HL-60 (cell line): ENCODE results near the gene SFTPA2.
A peak's percentile ranks its signal among the peaks of the same experiment; 100 is the strongest.
"Not testable (repeated sequence)": the region's sequence is repeated elsewhere in the genome, so short reads cannot be mapped to it uniquely, and the experiment has no call there.

Experiments used
- DNase-seq, 2 experiments: peaks; one replicate each; pipeline ENCODE4 v3.0.0-alpha.2; 2010 to 2020; ENCODE audit warnings: low read depth in 1 of 2, low spot score in 1 of 2
- H3K27ac ChIP-seq: fragments of 250-450 bp; sonication (Bioruptor Pico); replicated peaks from 2 replicates; pipeline ENCODE4 v1.5.1; 2020; ENCODE audit warnings: mild to moderate bottlenecking, moderate library complexity
- H3K27me3 ChIP-seq: fragments of 250-450 bp; sonication (Bioruptor Pico); 2 replicates; pipeline ENCODE4 v1.5.1; 2021; ENCODE audit warnings: mild to moderate bottlenecking, moderate library complexity; ENCODE audit not compliant: insufficient read depth, poor library complexity, severe bottlenecking
- H3K4me3 ChIP-seq: replicated peaks from 2 replicates; pipeline ENCODE4 v1.5.1; 2011; ENCODE audit warnings: mild to moderate bottlenecking, control low read depth, low read length; ENCODE audit not compliant: insufficient read depth
- CTCF ChIP-seq: IDR thresholded peaks from one replicate; pipeline ENCODE4 v1.5.1; 2011; ENCODE audit warnings: low read length, control low read depth, inconsistent platforms; ENCODE audit not compliant: insufficient read depth
- GABPA ChIP-seq: IDR thresholded peaks from 2 replicates; pipeline ENCODE4 v1.6.1; 2012; ENCODE audit warnings: low read depth
- POLR2AphosphoS5 ChIP-seq: IDR thresholded peaks from 2 replicates; pipeline ENCODE4 v1.6.1; 2012; ENCODE audit warnings: low read depth
- REST ChIP-seq: IDR thresholded peaks from 2 replicates; pipeline ENCODE4 v1.6.1; 2012; ENCODE audit warnings: low read depth; ENCODE audit not compliant: insufficient replicate concordance
- SPI1 ChIP-seq: IDR thresholded peaks from 2 replicates; pipeline ENCODE4 v1.6.1; 2012; ENCODE audit warnings: low read depth, mild to moderate bottlenecking, borderline replicate concordance

The SFTPA2 gene

GRCh38 chr10:79542626-79543025 is 17.6 kb downstream of the SFTPA2 start:
- no peaks in the 10 kb centered on the region for H3K27me3 ChIP-seq
- no peak overlapping the region for H3K27ac ChIP-seq
- TF ChIP-seq REST (no peak), POLR2AphosphoS5 (no peak), CTCF (no peak), GABPA (no peak), SPI1 (no peak)
- no peak overlapping the region for H3K4me3 ChIP-seq
- DNase-seq, result peak in 1 of 2 experiments; percentile 53

- H3K4me3 ChIP-seq, H3K27me3 ChIP-seq, H3K27ac ChIP-seq, DNase-seq: not testable (repeated sequence)
Observed at GRCh38 chr10:79540930-79541329, 19.3 kb downstream of the SFTPA2 start.

GRCh38 chr10:79538311-79538710 is 21.9 kb downstream of the SFTPA2 start:
- not testable (repeated sequence) for H3K27ac ChIP-seq, DNase-seq, H3K27me3 ChIP-seq, H3K4me3 ChIP-seq

GRCh38 chr10:79533903-79534175 is 26.4 kb downstream of the SFTPA2 start:
- not testable (repeated sequence) for H3K27me3 ChIP-seq, DNase-seq, H3K4me3 ChIP-seq, H3K27ac ChIP-seq

GRCh38 chr10:79533142-79533902 is 26.9 kb downstream of the SFTPA2 start:
- DNase-seq, H3K27ac ChIP-seq, H3K27me3 ChIP-seq, H3K4me3 ChIP-seq: not testable (repeated sequence)

GRCh38 chr10:79528261-79528660 is 31.9 kb downstream of the SFTPA2 start:
- H3K27ac ChIP-seq, H3K4me3 ChIP-seq, DNase-seq, H3K27me3 ChIP-seq: not testable (repeated sequence)

GRCh38 chr10:79525049-79525710 is 35.0 kb downstream of the SFTPA2 start:
- H3K27ac ChIP-seq, DNase-seq, H3K4me3 ChIP-seq, H3K27me3 ChIP-seq: not testable (repeated sequence)

- DNase-seq, result not testable (repeated sequence)
Observed at GRCh38 chr10:79523157-79523853, 36.9 kb downstream of the SFTPA2 start.

GRCh38 chr10:79522464-79522863 is 37.7 kb downstream of the SFTPA2 start:
- not testable (repeated sequence) for H3K27me3 ChIP-seq, H3K27ac ChIP-seq, DNase-seq, H3K4me3 ChIP-seq

More at GRCh38 chr10:79523157-79523853, 36.9 kb downstream of the SFTPA2 start:
- not testable (repeated sequence) for H3K4me3 ChIP-seq, H3K27ac ChIP-seq, H3K27me3 ChIP-seq

GRCh38 chr10:79521751-79522150 is 38.5 kb downstream of the SFTPA2 start:
- H3K27me3 ChIP-seq, H3K4me3 ChIP-seq, DNase-seq, H3K27ac ChIP-seq: not testable (repeated sequence)

- H3K27me3 ChIP-seq, H3K27ac ChIP-seq, DNase-seq, H3K4me3 ChIP-seq: not testable (repeated sequence)
Observed at GRCh38 chr10:79517567-79517966, 42.6 kb downstream of the SFTPA2 start.
